ENCODE results near the gene ANKRD6.

ANKRD6 gene

GRCh38 chr6:89553431-89553830, 120.5 kb downstream of the ANKRD6 start:
- Mint-ChIP-seq H3K9me3 (no peaks in the 10 kb centered on the region), H3K4me1 (ENCODE audit: low read depth in 2 of 2) (peaks cover 0 to 4% of the 10 kb centered on the region in 2 donors), H3K4me3 (no peak overlapping the region), H3K36me3 (ENCODE audit: insufficient read depth) (no peaks in the 10 kb centered on the region), H3K27me3 (peaks cover 25 to 26% of the 10 kb centered on the region in 2 donors), H3K27ac (no peak overlapping the region)
- ATAC-seq (replicated peaks) (no peak), DNase-seq (no peak)

GRCh38 chr6:89554106-89554505, 121.2 kb downstream of the ANKRD6 start:
- Mint-ChIP-seq H3K36me3 (ENCODE audit: insufficient read depth) (no peaks in the 10 kb centered on the region), H3K27me3 (peaks cover 25 to 26% of the 10 kb centered on the region in 2 donors), H3K27ac (no peak overlapping the region), H3K4me3 (no peak overlapping the region), H3K4me1 (ENCODE audit: low read depth in 2 of 2) (peaks cover 0 to 4% of the 10 kb centered on the region in 2 donors), H3K9me3 (no peaks in the 10 kb centered on the region)
- ATAC-seq (replicated peaks) (no peak), DNase-seq (no peak)

DNA sequence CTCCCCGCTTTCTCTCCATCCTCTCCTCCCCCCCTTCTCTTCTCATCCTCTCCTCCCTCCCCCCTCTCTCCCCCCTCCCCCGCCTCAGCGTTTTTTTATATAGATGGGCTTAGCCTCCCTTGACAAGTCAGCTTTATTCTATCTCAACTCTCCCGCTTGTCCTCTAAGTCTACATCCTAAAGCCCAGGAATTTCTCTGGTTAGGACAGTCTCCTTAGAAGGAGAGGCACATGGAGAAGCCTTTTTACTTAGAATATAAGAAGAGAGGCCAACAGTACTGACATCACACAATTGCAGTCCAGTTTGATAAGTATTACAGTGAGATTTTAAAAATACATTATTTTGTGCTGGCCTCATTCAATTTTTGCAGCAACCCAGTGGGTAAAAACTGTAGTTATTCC, 122.1 kb downstream of the ANKRD6 start:
- H3K4me3 Mint-ChIP-seq = no peak overlapping the region
- H3K9me3 Mint-ChIP-seq = no peaks in the 10 kb centered on the region
- DNase-seq (no peak), ATAC-seq (replicated peaks) (no peak)
- peaks cover 0 to 4% of the 10 kb centered on the region in 2 donors for H3K4me1 Mint-ChIP-seq (ENCODE audit: low read depth in 2 of 2)
- no peaks in the 10 kb centered on the region for H3K36me3 Mint-ChIP-seq (ENCODE audit: insufficient read depth)
- peaks cover 25 to 26% of the 10 kb centered on the region in 2 donors for H3K27me3 Mint-ChIP-seq
- H3K27ac Mint-ChIP-seq = no peak overlapping the region

- ATAC-seq (replicated peaks) (no peak), DNase-seq (no peak)
- H3K27ac Mint-ChIP-seq = no peak overlapping the region
- H3K27me3 Mint-ChIP-seq = peaks cover 25 to 26% of the 10 kb centered on the region in 2 donors
- H3K4me1 Mint-ChIP-seq (ENCODE audit: low read depth in 2 of 2) = peaks cover 0 to 4% of the 10 kb centered on the region in 2 donors
- H3K4me3 Mint-ChIP-seq = no peak overlapping the region
- H3K9me3 Mint-ChIP-seq = no peaks in the 10 kb centered on the region
- no peaks in the 10 kb centered on the region for H3K36me3 Mint-ChIP-seq (ENCODE audit: insufficient read depth)
These were observed 122.9 kb downstream of the ANKRD6 start for GRCh38 chr6:89555806-89556205.

GRCh38 chr6:89559487-89559886, 126.5 kb downstream of the ANKRD6 start:
- Mint-ChIP-seq H3K27ac (no peak overlapping the region), H3K9me3 (no peaks in the 10 kb centered on the region), H3K4me1 (ENCODE audit: low read depth in 2 of 2) (peaks cover 0 to 2% of the 10 kb centered on the region in 2 donors), H3K27me3 (peaks cover 9 to 16% of the 10 kb centered on the region in 2 donors), H3K36me3 (ENCODE audit: insufficient read depth) (no peaks in the 10 kb centered on the region), H3K4me3 (no peak overlapping the region)
- ATAC-seq (replicated peaks) = no peak
- no peak for DNase-seq

- ATAC-seq (replicated peaks) (no peak), DNase-seq (no peak)
- H3K9me3 Mint-ChIP-seq = no peaks in the 10 kb centered on the region
- no peak overlapping the region for H3K27ac Mint-ChIP-seq
- H3K4me3 Mint-ChIP-seq = no peak overlapping the region
- no peaks in the 10 kb centered on the region for H3K4me1 Mint-ChIP-seq (ENCODE audit: low read depth in 2 of 2)
- peaks cover 0 to 2% of the 10 kb centered on the region in 2 donors for H3K27me3 Mint-ChIP-seq
- no peaks in the 10 kb centered on the region for H3K36me3 Mint-ChIP-seq (ENCODE audit: insufficient read depth)
These were observed 129.4 kb downstream of the ANKRD6 start for GRCh38 chr6:89562093-89562973.

- ATAC-seq (replicated peaks) = no peak
- no peaks in the 10 kb centered on the region for H3K27me3 Mint-ChIP-seq
- no peak overlapping the region for H3K4me3 Mint-ChIP-seq
- H3K36me3 Mint-ChIP-seq (ENCODE audit: insufficient read depth) = no peaks in the 10 kb centered on the region
- no peak overlapping the region for H3K27ac Mint-ChIP-seq
- no peaks in the 10 kb centered on the region for H3K9me3 Mint-ChIP-seq
- no peak for DNase-seq
- H3K4me1 Mint-ChIP-seq (ENCODE audit: low read depth in 2 of 2) = no peaks in the 10 kb centered on the region
These were observed 130.9 kb downstream of the ANKRD6 start for GRCh38 chr6:89563866-89564265.

DNA sequence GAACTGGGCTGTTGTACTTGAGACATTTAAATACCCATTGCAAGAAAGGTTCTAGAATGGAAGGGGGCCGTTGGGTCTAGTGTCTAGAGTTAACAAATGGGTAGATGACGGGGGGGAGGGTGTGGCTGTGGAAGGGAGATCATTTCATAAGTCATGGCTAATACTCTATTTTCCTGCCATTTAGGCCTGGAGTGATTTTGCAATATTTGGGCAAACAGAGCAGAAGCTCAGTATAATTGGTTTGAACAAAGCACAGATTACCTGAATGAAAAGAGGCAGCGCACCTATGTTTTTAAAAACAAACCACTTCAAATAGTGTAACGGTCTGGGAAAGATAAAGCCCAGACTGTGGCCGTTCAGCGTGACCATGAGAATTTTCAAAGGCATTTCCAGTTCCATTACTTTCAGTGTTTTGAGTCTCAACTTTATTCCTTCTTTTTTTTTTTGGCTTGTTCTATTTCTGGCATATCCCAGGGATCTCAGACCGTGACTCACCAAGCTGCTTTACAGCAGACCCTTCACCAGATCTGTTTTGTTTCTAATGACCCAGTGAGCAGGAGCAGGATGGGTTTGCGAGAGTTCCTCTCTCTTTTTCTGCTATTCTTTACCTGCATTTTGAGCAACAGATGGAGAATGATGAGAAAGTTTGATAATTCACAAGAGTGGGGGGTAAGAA, 131.9 kb downstream of the ANKRD6 start:
- Mint-ChIP-seq H3K36me3 (ENCODE audit: insufficient read depth) (no peaks in the 10 kb centered on the region), H3K4me1 (ENCODE audit: low read depth in 2 of 2) (no peaks in the 10 kb centered on the region), H3K27ac (no peak overlapping the region), H3K4me3 (no peak overlapping the region), H3K27me3 (no peaks in the 10 kb centered on the region), H3K9me3 (no peaks in the 10 kb centered on the region)
- DNase-seq (no peak), ATAC-seq (replicated peaks) (no peak)

DNA sequence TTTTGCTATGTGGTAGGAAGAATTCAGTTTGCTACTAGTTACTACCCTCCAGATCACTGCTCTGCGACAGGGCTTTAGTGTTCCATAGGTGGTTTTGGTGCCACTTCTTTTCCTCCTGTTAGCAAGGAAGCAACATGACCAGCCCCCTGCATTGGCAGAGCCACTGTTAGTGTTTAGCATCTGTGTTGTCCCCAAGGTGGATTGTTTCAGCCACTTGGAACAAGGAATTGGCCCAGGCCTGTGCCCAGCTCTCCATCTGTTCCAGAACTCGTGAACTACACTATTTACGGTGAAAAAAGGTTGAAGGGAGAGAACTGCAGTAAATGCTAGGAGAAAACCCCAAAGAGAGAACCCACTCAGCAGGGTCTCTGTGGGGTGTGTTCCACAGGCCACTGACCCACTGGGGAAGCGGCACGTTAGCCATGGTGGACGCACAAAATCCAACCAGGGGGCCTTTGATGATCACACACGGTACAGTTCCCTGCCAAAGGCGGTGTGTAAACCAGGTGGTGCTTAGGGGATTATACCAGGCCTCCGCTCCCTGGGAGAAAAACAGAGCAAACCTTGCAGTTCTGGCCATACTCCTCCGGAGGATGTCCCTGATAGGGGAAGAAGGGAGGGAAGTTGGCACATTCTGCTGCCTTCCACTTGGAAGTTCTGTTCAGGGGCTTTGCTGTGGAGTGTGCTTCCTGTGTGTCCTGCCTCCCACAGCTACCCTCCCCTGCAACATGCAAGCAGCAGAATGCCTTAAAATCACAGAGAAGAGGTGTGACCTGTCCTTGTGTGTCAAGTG, 133.3 kb downstream of the ANKRD6 start:
- no peak for DNase-seq
- H3K27ac Mint-ChIP-seq = no peak overlapping the region
- H3K36me3 Mint-ChIP-seq (ENCODE audit: insufficient read depth) = no peaks in the 10 kb centered on the region
- no peaks in the 10 kb centered on the region for H3K27me3 Mint-ChIP-seq
- no peak for ATAC-seq (replicated peaks)
- H3K4me3 Mint-ChIP-seq = no peak overlapping the region
- H3K4me1 Mint-ChIP-seq (ENCODE audit: low read depth in 2 of 2) = no peaks in the 10 kb centered on the region
- no peaks in the 10 kb centered on the region for H3K9me3 Mint-ChIP-seq

GRCh38 chr6:89566930-89567629, 134.1 kb downstream of the ANKRD6 start:
- no peak overlapping the region for H3K4me3 Mint-ChIP-seq
- H3K36me3 Mint-ChIP-seq (ENCODE audit: insufficient read depth) = no peaks in the 10 kb centered on the region
- DNase-seq = no peak
- H3K27me3 Mint-ChIP-seq = no peaks in the 10 kb centered on the region
- no peak overlapping the region for H3K27ac Mint-ChIP-seq
- no peaks in the 10 kb centered on the region for H3K4me1 Mint-ChIP-seq (ENCODE audit: low read depth in 2 of 2)
- no peak for ATAC-seq (replicated peaks)
- no peaks in the 10 kb centered on the region for H3K9me3 Mint-ChIP-seq

- ATAC-seq (replicated peaks) = no peak
- Mint-ChIP-seq H3K27ac (no peak overlapping the region), H3K4me3 (no peak overlapping the region)
These were observed 134.9 kb downstream of the ANKRD6 start for GRCh38 chr6:89567630-89568390.

GRCh38 chr6:89574910-89575561, 142.1 kb downstream of the ANKRD6 start:
- no peak for ATAC-seq (replicated peaks)
- Mint-ChIP-seq H3K27ac (no peak overlapping the region), H3K9me3 (no peaks in the 10 kb centered on the region), H3K27me3 (no peaks in the 10 kb centered on the region), H3K4me3 (no peak overlapping the region), H3K36me3 (ENCODE audit: insufficient read depth) (no peaks in the 10 kb centered on the region), H3K4me1 (ENCODE audit: low read depth in 2 of 2) (no peaks in the 10 kb centered on the region)
- DNase-seq = no peak

More at GRCh38 chr6:89567630-89568390, 134.9 kb downstream of the ANKRD6 start:
- Mint-ChIP-seq H3K27me3 (no peaks in the 10 kb centered on the region), H3K9me3 (no peaks in the 10 kb centered on the region), H3K36me3 (ENCODE audit: insufficient read depth) (no peaks in the 10 kb centered on the region), H3K4me1 (ENCODE audit: low read depth in 2 of 2) (no peaks in the 10 kb centered on the region)
- DNase-seq = no peak
